ENCODE data around the gene C1QTNF8. TPM values are rescaled to one million over a fixed set of nuclear protein-coding genes. Genes with fewer than 3 reads are reported as not detected.

Gene C1QTNF8, protein sequence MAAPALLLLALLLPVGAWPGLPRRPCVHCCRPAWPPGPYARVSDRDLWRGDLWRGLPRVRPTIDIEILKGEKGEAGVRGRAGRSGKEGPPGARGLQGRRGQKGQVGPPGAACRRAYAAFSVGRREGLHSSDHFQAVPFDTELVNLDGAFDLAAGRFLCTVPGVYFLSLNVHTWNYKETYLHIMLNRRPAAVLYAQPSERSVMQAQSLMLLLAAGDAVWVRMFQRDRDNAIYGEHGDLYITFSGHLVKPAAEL
- total RNA-seq, result not detected
- long read RNA-seq, result 0 reads

- DNase-seq (no peak), ATAC-seq (no peak)
- intact Hi-C loops (cut with micrococcal nuclease), result no loop called here
Measured at GRCh38 chr16:1096169-1097082, at the start of gene C1QTNF8. C1QTNF8 (minus strand) TSS chr16:1096244; CDS start chr16:1094922, 1,322 bp downstream.

DNA sequence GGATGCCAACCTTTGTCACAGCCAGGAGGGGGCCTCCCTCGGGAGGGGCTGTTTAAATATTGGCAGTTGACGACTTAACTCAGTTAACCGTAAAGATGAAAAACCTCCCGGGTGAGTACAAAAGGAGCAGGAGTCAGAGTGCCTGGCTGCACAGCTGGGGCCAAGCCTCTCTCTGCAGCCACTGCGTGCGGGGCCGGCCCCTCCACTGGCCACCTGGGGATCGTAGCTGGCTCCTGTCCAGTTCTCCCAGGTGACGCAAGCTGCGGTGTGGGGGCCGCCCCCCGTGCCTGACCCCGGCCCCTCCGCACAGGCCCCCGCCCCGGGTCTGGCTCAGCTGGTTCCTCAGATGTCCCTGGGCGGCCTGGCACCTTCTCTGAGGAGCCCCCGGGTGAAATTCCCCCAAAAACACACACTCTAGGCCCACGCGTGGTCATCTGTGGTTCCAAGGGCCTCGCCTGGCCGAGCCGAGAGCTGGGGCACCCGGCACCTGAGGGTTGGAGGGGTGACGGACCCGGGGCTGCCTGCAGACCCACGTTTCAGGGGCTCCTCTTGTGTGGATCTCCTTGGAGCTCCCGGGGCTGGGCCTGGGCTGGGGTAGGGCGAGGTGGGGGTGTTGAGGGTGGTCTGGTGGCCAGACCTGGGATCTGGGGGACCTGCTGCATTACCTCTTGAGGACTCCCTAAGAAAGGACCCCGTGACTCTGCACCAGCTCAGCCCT lies 49.5 kb upstream of the C1QTNF8 start:
- no peak for ATAC-seq
- no peak for DNase-seq
- intact Hi-C loops (cut with micrococcal nuclease), result no loop called here

GRCh38 chr16:1144476-1145382 lies 48.7 kb upstream of the C1QTNF8 start:
- DNase-seq, result no peak
- intact Hi-C loops (cut with micrococcal nuclease), result no loop called here
- no peak for ATAC-seq

DNA sequence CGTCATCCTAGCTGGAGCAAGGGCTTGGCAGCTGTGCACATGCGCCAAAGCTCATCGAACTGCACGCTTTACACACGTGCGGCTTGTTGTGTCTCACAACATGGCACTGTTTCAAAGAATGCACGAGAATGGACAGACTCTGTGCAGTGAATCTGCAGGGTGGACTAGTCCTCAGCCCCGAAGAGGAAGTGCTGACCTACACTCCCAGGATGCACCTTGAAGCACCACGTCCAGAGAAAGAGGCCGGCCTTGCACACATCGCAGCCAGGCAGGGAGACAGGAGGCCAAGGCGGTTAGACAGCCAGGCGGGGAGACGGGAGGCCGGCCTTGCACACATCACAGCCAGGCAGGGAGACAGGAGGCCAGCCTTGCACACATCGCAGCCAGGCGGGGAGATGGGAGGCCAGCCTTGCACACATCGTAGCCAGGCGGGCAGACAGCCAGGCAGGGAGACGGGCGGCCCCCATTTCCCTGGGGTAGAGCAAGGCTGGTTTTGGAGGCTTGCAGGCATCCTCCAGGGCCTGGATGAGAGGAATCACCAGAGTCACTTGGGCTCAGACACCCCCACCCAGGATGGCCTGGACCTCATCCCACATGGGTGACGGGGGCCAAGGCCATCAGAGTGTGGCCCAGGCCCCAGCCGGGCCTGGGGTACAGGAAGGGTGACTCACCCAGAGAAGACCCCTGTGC lies 47.9 kb upstream of the C1QTNF8 start:
- no peak for DNase-seq
- no peak for ATAC-seq
- intact Hi-C loops (cut with micrococcal nuclease), result no loop called here

DNA sequence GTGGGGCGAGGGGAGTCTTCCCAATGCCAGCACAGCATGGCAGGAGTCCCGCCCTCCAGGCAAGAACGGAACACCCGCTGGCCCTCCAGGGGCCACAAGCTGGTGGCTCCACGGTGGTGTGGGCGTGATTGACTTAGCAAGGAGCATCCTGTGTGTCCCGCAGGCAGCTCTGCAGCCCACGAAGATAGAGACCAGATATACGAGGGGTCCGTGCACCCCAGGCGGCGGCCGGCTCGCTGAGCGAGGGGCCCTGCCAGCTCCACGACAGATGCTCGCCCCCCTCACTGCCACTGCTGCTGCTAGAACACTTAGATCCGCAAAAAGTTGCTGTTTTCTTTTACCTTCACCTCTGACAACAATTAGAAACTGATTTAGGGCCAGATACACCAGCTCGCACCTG lies 46.9 kb upstream of the C1QTNF8 start:
- intact Hi-C loops (cut with micrococcal nuclease), result no loop called here
- no peak for DNase-seq
- ATAC-seq, result no peak

DNA sequence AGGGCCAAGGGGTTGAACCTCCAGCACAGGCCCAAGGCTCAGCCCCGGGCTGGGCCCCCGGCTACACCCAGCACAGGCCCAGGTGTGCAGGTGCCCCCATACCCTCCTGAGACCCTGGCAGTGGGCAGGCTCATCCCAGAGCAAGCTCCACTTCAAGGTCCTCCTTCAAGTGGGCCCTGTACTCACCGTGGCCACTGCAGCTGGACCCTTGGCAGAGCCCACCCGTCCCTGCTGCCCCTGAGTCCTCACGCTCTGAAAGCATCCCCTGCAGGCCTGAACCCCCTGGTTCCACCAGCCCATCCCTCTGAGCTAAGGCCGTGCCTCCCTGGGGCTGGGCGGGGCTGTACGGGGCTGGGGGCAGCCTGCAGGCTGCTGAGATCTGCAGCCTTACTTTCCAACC lies 45.7 kb upstream of the C1QTNF8 start:
- intact Hi-C loops (cut with micrococcal nuclease), result no loop called here
- DNase-seq (no peak), ATAC-seq (no peak)

- DNase-seq (no peak), ATAC-seq (no peak)
- intact Hi-C loops (cut with micrococcal nuclease), result no loop called here
Measured at GRCh38 chr16:1141191-1141590, 45.1 kb upstream of the C1QTNF8 start.

GRCh38 chr16:1140582-1141162 lies 44.6 kb upstream of the C1QTNF8 start:
- DNase-seq (no peak), ATAC-seq (no peak)
- intact Hi-C loops (cut with micrococcal nuclease), result no loop called here

GRCh38 chr16:1137604-1138003 lies 41.6 kb upstream of the C1QTNF8 start:
- intact Hi-C loops (cut with micrococcal nuclease), result no loop called here
- no peak for DNase-seq
- no peak for ATAC-seq

- ATAC-seq, result no peak
- intact Hi-C loops (cut with micrococcal nuclease), result no loop called here
- no peak for DNase-seq
Measured at GRCh38 chr16:1135459-1135825, 39.4 kb upstream of the C1QTNF8 start.

DNA sequence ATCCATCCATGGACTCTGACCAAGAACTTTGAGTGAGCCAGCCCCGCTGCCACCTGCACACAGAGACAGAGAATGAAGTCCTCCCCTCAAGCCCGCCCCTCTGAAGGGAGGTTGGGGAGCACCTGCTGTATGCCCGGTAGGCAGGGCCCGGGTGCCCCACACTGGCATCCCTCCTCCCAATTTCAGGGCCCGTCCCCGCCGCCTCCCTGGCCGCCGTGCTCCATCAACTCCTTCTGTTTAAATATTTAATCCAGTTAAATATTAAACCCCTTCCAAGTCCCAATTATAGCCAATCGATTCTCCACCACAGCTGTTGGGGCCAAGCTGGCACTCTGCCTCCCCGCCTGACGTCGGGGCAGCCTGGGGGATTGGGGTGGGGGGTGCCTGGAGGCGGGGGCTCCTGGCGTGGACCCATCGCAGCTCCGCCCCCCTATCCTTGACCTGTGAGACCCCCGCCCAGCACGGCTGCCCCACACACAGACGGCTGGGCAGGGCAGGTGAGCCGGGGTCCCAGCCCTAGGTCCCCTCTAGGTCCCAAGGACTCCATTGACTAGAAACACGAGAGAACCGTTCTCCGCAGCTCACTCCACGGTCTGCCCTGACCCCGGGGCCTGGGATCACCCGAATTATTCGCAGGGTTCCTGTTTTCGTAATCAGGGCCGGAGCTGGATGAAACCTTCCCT lies 38.9 kb upstream of the C1QTNF8 start:
- intact Hi-C loops (cut with micrococcal nuclease), result no loop called here
- no peak for ATAC-seq
- no peak for DNase-seq

GRCh38 chr16:1133810-1134520 lies 37.9 kb upstream of the C1QTNF8 start:
- ATAC-seq (no peak), DNase-seq (no peak)
- intact Hi-C loops (cut with micrococcal nuclease), result no loop called here

DNA sequence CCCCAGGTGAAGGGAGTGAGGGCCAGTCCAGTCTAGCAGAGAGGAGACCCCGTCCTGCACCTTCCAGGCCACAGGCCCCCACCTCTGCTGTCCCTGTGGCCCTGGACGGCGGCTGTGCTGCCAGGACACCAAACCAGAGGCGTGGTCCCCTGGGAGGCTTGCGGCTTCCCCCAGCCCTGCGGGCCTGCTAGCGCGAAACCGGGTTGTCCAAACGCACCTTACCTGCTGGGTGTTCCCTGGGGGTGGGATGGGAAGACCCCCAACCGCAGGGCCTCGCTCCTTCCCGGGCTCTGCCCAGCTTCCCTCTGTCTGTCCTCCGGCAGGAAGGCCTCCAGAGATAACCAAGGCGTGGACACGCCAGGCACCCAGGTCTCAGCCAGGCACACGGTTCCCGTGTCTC lies 37.2 kb upstream of the C1QTNF8 start:
- intact Hi-C loops (cut with micrococcal nuclease), result no loop called here
- no peak for DNase-seq
- ATAC-seq, result no peak

- intact Hi-C loops (cut with micrococcal nuclease), result no loop called here
- no peak for DNase-seq
- ATAC-seq, result no peak
Measured at GRCh38 chr16:1132431-1132830, 36.4 kb upstream of the C1QTNF8 start.

DNA sequence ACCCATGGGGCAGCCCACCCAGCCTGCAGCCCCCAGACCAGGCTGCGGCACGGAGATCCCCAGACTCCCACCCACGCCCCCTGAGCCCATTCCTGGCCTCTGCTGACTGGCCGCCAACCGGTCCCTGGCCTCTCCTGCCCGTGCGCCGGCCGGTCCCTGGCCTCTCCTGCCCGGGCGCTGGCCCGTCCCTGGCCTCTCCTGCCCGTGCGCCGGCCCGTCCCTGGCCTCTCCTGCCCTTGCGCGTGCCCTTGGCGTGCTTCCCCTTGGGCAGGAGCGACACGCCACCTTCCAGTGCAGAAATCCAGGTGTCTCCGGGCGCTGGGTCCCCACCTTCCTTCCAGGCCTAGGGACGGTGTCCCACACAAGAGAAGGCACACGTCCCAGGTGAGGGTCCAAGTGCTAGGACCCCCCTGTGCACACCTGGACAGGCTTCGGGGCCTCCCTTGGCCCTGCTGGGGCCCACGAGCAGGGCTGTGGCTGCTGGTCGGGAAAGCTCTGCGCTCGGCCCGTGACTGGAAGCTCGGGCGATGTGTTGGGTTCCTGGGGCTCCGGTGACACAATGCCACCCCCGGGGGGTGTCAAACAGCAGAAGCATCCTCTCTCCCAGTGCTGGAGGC lies 35.4 kb upstream of the C1QTNF8 start:
- ATAC-seq (no peak), DNase-seq (no peak)
- intact Hi-C loops (cut with micrococcal nuclease), result no loop called here

DNA sequence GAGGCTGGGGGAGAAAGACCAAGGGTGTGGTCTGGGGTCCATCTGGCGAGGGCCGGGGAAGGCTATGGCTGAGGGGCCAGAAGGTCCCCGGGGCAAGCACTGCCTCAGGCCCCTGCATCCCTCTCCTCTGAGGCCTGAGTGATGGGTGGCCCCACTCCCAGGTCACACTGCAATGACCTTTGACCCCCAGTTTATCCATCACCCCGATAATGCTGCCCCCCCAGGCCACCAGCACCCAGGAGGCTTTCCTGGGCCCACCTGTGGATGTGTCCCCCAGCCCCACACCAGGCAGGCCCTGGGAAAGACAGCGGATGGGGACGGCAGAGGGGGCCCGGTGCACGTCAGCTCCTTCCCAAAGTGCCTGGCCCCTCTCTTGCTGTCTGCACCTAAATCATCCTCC lies 34.3 kb upstream of the C1QTNF8 start:
- intact Hi-C loops (cut with micrococcal nuclease), result no loop called here
- ATAC-seq (no peak), DNase-seq (no peak)

Data from left ventricle myocardium superior (tissue), 1 donor.